GM18873 (cell line): Measurements from ENCODE around the gene CD226.

ENCODE experiments used
- ATAC-seq: cut with Tn5 transposase; IDR thresholded peaks from one replicate; pipeline ENCODE4 v1.9.1; 2021; ENCODE audit warnings: mild to moderate bottlenecking, moderate library complexity, moderate number of reproducible peaks; ENCODE audit not compliant: unreplicated experiment, low FRiP score

The CD226 gene

DNA sequence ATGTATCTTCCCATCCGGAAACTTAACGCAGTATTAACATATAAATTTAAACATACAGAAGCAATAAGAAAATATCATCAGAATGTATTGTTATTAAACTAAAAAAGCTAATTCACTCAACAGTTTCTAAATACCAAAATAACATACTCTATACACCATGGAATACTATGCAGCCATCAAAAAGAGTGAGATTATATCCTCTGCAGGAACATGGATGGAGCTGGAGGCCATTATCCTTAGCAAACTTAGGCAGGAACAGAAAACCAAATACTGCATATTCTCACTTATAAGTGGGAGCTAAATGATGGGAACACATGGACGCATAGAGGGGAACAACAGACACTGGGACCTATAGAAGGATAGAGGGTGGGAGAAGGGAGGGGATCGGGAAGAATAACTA lies 127.1 kb downstream of the CD226 start:
- ATAC-seq: no peak

DNA sequence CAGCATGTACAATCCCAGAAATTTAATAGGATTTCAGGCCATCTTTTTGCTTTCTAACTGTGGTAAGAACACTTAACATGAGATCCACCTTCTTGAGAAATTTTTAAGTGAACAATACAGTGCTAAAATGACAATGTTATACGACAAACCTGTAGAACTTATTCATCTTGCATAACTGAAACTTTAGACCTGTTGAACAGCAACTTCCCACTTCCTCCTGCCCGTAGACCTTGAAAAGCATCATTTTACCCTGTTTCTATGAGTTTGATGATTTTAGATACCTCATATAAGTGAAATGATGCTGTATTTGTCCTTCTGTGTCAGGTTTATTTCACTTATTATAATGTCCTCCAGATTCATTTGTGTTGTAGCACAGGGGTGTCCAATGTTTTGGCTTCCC lies 128.2 kb downstream of the CD226 start:
- ATAC-seq: no peak

DNA sequence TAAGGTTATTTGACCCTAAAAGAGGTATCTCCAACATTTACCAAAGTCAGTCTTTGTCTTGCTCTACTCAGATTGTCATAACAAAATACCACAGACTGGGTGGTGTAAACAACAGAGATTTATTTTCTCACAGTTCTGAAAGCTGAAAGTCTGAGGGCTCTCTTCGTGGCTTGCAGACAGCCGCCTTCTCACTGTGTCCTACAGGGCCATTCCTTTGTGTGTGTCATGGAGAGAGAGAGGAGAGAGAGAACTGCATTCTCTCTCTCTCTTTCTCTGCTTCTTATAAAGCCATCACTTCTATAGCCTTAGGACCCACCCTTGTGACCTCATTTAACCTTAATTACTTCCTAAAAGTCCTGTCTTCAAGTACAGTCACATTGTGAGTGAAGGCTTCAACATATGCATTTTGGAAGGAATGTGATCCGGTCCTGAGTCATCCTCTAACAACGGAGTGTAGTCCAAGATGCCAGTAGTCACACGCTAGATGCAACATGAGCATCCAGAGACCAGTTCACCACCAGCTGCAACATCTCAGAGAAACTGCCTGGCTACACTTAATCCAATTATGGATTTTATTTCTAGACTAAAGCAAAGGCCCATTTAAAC lies 130.2 kb downstream of the CD226 start:
- no peak for ATAC-seq

DNA sequence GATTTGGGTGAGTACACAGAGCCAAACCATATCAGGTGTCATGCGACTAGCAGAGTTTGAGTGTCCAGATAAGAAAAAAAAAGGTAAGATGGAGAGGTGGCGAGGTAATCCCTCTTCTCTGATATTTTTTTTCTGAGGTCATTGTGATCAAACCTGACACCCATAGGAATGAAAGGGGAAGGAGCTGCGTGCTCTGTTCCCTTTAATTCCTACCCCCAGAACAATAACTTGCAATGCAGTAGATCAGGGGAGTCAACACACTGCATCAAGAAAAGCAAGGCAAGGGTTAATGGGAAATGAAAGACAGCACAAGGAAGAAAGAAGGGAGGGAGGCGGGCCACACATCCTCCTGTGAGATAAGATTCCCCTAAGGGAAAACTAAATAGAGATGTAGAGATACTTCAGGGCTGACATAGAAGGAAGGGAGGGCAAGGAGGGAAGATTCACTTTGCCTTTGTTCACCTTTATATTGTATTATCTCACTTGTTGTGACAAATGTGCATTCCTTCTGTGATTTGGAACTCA lies 132.8 kb downstream of the CD226 start:
- ATAC-seq: no peak

DNA sequence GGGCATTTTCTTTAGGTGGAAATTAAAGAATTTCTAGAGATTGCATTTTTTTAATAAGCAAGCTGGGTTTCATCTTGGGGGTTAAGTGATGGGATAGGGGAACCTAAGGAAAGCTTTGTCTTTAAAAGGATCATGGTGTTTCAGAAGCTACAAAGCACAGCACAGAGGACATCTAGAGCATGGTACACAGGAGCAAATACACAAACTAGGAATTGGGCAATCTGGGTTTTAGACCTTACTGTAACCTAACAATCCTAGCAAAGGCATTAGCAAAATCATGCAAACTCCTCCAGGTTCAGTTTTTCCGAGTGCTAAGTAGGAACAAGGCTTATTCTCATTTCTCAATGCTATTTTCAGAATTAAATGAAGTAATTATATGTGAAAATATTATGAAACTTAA lies 134.1 kb downstream of the CD226 start:
- ATAC-seq: no peak

DNA sequence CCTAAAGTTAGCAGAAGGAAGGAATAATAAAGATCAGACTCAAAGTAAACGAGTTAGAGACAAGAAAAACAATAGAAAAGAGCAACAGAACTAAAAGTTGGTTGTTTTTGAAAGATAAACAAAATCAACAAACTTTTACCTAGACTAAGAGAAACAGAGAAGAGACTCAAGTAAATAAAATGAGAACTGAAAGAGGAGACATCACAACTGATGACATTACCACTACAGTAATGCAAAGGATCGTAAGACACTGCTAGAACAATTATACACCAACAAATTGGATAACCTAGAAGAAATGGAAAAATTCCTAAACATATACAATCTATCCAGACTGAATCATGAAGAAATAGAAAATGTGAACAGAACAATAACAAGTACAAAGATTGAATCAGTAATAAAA lies 139.3 kb downstream of the CD226 start:
- ATAC-seq: no peak

DNA sequence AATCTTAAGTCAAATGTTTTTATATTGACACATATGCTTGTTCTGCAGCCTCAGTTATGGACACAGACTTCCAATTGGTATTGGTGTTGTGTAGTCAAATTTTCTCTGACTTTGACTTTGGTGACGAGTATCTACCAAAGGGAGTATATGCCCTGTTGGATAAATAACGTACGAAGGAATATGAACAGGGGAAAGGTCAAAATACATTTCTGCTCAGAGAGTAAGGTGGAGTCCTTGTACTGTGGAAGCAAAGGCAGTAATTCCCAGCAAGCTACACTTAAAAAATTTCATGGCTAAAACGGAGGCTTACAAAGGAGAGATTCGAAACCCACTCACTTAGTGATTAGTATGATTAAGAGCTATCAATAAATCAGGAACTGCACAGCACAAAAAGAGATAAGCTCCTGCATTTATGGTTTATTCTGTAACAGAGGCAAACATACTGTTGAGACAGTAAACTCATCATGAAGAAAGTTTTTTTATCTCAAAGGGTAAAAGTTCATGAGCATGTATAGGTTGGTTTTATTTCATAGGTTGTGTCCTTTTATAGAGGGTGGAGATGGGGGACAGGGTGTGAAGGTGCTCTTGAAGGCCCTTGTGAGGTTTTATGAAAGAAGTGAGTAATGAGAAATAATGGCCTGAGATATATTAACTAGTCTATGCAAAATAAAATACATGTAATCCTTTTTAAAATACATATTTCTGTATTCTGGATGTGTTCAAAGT lies 142.7 kb downstream of the CD226 start:
- no peak for ATAC-seq
